ENCODE measurements around the gene ZFAND4.
"Not testable (repeated sequence)": the region's sequence is repeated elsewhere in the genome, so short reads cannot be mapped to it uniquely, and the experiment has no call there.

The ZFAND4 gene

GRCh38 chr10:45589868-45590267, 82.7 kb downstream of the ZFAND4 start:
- DNase-seq (ENCODE audit: low read depth), result no peak

GRCh38 chr10:45589009-45589408, 83.6 kb downstream of the ZFAND4 start:
- DNase-seq (ENCODE audit: low read depth), result no peak

DNA sequence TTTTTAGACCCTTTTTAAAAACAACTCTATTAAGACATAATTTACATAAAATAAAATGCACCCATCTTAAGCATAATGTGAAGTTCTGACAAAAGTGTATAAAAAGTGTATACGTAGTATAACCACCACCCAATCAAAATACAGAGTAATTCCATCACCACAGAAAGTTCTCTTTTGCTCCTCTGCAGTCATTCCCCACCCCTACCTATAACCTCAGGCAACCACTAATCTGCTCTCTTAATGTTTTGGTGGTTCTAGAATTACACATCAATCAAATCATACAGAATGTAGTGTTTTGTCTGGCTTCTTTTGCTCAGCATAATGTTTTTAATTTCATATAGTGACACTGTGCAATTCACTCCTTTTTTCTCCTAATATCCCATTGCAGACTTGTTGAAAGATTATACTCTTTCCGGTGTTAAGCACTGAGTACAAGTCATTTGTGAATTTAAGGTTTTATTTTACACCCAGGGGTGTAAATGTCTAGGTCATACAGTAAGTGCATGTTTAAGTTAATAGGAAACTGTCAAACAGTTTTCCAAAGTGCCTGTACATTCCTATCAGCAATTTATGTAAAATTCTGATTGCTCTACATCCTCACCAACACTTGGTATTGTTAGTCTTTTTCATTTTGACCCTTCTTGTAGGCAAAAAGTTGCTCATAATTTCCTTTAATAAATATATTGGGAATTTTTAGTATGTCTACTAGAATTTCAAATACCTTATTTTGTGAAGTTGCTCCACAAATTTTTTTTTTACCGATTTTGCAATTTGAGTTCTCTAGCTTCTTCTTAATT, 86.3 kb downstream of the ZFAND4 start:
- DNase-seq (ENCODE audit: low read depth), result no peak

DNA sequence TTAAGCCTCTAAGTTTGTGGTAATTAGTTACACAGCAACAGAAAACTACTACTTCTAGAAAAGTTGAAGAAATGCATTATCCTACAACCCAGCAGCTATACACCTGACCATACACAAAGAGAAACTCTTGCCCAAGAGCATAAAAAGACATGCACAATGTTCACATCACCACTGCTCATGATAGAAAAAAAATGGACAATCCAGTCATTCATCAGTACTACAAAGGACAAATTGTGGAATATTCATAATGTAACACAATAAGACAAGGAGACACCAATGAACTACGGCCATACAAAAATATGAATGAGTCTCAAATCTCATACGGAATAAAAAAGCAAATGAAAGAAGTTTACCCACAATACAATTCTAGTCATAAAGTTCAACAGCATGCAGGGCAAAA, 87.4 kb downstream of the ZFAND4 start:
- no peak for DNase-seq (ENCODE audit: low read depth)

- DNase-seq (ENCODE audit: low read depth), result no peak
These were observed 90.2 kb downstream of the ZFAND4 start for GRCh38 chr10:45582386-45582781.

GRCh38 chr10:45581582-45582385, 90.8 kb downstream of the ZFAND4 start:
- DNase-seq (ENCODE audit: low read depth), result peak; percentile 25

- DNase-seq (ENCODE audit: low read depth), result no peak
These were observed 91.4 kb downstream of the ZFAND4 start for GRCh38 chr10:45581216-45581549.

GRCh38 chr10:45580371-45581215, 92.0 kb downstream of the ZFAND4 start:
- no peak for DNase-seq (ENCODE audit: low read depth)

GRCh38 chr10:45578384-45578971, 94.1 kb downstream of the ZFAND4 start:
- DNase-seq (ENCODE audit: low read depth), result no peak

DNA sequence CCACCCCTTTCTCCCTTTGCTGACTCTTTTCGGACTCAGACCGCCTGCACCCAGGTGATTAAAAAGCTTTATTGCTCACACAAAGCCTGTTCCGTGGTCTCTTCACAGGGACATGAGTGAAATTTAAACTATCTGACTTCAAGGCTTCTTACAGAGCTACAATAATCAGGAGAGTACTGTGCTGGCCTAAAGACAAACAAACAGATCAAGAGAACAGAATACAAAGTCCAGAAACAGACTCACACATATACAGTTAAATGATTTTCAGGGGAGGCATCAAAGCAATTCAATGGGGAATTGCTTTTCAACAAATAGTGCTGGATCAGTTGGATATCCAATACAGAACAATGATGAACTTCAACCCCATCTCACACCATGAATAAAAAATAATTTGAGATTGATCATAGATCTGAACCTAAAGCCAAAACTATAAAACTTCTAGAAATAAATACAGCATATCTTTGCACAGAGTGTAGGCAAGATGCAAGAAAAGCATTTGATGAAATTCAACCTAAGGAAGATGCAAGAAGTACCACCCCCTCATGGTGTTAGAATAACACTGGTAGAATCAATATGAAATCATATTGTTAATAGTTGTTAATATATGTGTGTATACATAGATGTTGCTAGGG, 96.5 kb downstream of the ZFAND4 start:
- DNase-seq (ENCODE audit: low read depth), result no peak

DNA sequence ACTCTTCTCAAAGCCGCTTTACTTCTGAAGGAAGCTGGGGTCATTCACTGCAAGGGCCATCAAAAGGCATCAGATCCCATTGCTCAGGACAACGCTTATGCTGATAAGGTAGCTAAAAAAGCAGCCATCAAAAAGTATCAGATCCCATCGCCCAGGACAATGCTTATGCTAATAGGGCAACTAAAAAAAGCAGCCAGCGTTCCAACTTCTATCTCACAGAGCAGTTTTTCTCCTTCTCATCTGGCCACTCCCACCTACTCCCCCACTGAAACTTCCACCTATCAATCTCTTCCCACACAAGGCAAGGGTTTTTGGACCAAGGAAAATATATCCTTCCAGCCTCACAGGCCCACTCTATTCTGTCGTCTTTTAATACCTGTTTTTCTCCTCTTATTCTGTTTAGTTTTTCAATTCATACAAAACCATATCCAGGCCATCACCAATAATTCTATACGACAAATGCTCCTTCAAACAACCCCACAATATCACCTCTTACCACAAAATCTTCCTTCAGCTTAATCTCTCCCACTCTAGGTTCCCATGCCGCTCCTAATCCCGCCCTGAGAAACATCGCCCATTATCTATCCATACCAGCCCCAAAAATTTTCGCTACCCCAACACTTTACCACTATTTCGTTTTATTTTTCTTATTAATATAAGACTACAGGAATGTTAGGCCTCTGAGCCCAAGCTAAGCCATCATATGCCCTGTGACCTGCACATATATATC, 97.4 kb downstream of the ZFAND4 start:
- not testable (repeated sequence) for DNase-seq (ENCODE audit: low read depth)

- no peak for DNase-seq (ENCODE audit: low read depth)
These were observed 103.1 kb downstream of the ZFAND4 start for GRCh38 chr10:45569471-45569870.

DNA sequence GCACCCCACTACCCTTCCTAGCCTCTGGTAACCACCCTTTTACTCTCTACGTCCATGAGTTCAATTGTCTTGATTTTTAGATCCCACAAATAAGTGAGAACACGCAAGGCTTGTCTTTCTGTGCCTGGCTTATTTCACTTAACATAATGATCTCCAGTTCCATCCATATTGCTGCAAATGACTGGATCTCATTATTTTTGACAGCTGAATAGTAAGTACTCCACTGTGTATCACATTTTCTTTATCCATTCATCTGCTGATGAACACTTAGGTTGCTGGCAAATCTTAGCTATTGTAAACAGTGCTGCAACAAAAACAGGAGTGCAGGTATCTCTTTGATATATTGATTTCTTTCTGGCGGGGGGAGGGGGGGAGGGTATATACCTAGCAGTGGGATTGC, 106.2 kb downstream of the ZFAND4 start:
- no peak for DNase-seq (ENCODE audit: low read depth)
